Activated CD4-positive, CD25-positive, alpha-beta regulatory T cell treated with anti-CD3 and anti-CD28 coated beads, Interleukin-2, amount 50 U/mL, for 16 hours (primary cell): ENCODE results near the gene TMEM119.
"Not testable (repeated sequence)": the region's sequence is repeated elsewhere in the genome, so short reads cannot be mapped to it uniquely, and the experiment has no call there.

Source experiments
- DNase-seq: peaks from one replicate; pipeline ENCODE4 v3.0.0-alpha.2; 2020; ENCODE audit warnings: low read depth, low spot score

TMEM119 gene

GRCh38 chr12:108567406-108568337 lies 30.2 kb downstream of the TMEM119 start:
- no peak for DNase-seq

DNA sequence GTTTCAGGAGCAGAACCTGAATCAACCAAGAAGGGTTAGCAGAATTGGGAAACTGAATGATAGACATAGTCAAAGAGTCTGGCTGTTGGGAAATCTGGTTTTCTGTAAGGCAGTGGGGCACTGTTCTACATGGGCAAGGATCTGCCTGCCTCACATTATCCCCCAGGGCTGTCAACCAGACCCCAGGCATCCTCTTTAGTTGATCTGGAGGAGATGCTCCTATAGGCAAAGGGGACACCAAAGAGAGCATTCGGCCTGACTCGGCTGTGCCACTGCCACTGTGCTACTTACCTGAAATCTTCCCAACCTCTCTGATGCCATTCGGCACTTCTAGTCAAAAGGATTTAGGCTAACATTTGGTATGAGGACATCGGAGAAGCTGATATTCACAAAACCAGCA lies 31.4 kb downstream of the TMEM119 start:
- no peak for DNase-seq

- DNase-seq = no peak
These were observed 31.9 kb downstream of the TMEM119 start for GRCh38 chr12:108565976-108566375.

GRCh38 chr12:108565146-108565545 lies 32.7 kb downstream of the TMEM119 start:
- DNase-seq = no peak

- no peak for DNase-seq
These were observed 33.2 kb downstream of the TMEM119 start for GRCh38 chr12:108564724-108565123.

GRCh38 chr12:108563804-108564151 lies 34.1 kb downstream of the TMEM119 start:
- DNase-seq = no peak

GRCh38 chr12:108563136-108563803 lies 34.6 kb downstream of the TMEM119 start:
- DNase-seq = peak; percentile 80

DNA sequence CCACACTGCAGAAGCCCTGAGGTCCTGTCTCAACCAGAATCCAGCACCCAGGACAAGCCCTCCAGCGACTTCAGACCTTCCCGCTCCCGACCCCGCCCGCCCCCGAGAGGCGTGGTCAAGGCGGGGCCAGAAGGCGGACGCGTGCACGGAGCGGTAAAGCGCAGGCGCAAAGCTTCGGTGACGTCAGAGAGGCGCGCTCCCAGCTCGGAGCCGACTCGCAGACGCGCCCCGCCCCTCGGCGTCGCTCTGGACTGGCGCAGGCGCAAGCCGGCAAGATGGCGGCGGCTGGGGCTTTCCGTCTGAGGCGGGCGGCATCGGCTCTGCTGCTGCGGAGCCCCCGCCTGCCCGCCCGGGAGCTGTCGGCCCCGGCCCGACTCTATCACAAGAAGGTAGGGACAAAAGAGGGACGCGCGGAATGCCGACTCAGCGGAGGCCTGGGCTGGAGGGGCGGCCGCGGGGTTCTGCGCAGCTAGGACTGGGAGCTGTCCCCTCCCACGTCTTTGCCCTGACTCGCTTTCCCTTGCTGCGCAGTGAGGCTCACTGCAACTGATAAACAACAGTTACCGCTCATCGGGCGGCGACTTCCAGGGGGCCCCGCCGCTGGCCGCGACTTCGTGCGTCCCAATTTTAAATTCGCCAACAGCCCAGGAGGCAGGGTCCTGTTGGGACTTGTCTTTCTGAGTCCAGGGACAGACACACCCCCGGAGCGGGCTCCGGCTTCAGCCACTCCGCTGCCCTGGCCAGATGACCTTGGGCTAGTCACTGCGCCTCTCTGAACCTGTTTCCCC lies 35.3 kb downstream of the TMEM119 start, which contains the start of gene ISCU:
TSS of gene ISCU (plus strand) at position 249 of the 788 bp plus-strand sequence. CDS start at position 276, 27 bp downstream.
- DNase-seq = peak; percentile 98

- DNase-seq = no peak
These were observed 36.0 kb downstream of the TMEM119 start for GRCh38 chr12:108561852-108562347.

DNA sequence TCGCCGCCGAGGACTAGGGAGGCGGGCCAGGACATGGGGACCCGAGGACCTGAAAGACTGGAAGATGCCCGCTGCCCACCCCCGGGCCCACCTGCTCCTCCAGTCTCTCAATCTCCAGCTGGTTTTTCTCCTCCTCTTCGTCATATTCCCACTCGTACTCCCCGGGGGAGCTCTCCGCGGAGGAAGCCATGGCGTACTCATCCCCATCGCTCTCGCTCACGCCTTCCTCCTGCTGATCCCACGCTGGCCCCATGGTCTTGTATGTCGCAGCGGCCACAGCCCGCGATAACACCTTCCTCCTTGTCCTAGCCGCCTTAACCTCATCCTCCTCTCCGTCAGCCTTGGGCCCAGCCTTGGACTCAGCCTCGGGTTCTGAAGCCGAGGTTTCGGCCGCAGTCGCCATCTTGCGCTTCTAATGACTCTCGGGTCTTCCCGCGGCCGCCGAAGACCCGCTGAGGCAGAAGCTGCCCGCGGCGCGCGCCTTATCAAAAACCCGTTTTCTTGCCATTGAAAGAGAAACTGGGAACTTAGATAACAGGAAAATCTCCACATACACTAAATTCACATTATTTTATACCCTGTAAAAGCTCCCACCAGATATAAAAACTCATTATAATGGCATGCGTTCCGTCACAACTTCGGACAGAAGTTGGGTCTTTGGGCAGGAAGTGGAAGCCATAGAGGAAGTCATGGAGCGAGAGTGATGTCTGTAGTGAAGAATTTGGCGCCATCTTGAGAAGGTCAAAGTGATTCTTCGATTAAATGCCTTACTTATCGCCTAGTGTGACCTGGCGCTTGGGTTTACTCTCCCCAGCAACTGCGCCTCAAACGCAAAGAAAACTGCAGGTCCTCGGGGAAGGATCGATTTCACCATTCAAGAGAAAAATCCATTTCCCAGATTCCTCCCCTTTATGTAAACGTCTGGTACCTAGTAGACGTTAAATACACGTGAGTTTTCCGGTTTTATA lies 36.8 kb downstream of the TMEM119 start, which contains the start of gene SART3:
TSS of gene SART3 (minus strand) at position 422 of the 968 bp plus-strand sequence. CDS start at position 403, 19 bp downstream.
- DNase-seq = peak; percentile 66

DNA sequence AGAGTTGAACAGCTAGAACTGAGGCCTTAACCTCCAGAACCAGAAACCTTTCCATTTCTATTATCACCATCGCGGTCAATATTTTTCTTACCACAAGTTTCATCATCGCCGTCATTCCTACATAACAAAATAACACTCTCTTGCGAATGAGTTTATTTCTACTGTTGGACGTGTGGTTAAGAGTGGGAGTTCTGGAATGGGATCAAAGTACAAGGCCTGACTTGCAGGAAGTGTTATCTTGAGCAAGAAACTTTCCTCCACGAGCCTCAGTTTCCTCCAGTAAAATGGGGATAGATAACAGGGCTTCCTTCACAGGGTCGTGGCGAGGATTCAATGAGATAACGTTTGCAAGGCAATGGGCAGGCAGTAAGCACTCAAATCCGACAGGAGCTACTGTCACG lies 37.6 kb downstream of the TMEM119 start:
- DNase-seq = no peak

DNA sequence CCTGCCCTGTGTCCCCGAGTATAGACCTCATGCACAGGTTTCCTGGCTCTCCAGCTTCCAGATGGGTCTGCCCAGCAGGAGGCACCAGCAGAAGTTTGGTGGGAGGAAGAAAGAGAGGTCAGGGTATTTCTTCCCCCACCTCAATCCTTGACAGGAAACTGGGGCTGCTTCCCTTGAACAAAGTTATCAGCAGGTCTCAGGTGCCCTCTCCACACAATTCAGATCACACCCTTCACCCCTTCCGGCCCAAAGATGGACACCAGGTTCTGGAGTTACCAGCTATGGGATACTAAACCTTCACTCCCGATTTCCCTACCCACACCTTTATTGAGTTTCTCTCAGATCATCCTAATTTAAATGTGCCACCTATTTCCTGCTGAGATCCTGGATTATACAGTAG lies 38.1 kb downstream of the TMEM119 start:
- no peak for DNase-seq

GRCh38 chr12:108559007-108559655 lies 38.8 kb downstream of the TMEM119 start:
- no peak for DNase-seq

- not testable (repeated sequence) for DNase-seq
These were observed 42.5 kb downstream of the TMEM119 start for GRCh38 chr12:108555383-108555782.

DNA sequence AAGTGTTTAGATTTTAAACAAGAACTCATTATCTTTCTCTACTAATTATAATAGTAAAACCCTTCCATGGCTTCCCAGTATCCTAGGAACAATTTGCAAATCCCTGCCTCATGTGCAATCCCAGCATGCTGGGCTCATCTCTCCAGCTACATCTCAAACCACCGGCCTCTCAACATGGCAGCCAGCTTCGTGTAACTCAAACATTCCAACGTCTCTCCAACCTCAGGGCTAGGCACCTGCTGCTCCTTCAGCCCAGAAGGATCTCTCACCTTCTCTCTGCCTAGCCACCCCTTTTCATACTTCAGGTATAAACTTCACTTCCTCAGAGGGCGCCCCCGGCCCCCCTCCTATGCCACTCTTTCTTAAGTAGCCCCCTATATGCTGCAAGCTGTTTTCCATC lies 44.1 kb downstream of the TMEM119 start:
- DNase-seq = no peak

GRCh38 chr12:108551535-108551934 lies 46.3 kb downstream of the TMEM119 start:
- no peak for DNase-seq

- no peak for DNase-seq
These were observed 48.8 kb downstream of the TMEM119 start for GRCh38 chr12:108548954-108549521.

GRCh38 chr12:108547686-108548085 lies 50.2 kb downstream of the TMEM119 start:
- no peak for DNase-seq

DNA sequence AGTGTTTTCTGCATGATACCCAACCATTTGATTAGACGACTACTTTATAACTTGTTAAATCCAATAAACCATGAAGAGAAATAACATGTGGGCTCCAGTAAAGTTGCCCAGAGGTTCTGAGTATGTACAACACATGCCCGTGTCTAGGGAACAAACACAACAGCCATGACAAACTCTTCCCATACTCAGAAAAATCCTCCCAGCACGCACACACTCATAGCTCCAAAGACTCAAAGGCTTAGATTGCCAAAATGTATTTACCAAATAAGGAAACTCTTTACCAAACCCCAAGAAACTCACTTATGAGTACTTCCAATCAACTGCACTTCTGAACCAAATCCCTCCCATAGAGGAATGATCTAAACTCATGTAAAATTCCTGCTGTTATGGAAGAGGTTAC lies 54.2 kb downstream of the TMEM119 start:
- no peak for DNase-seq

GRCh38 chr12:108542320-108542719 lies 55.6 kb downstream of the TMEM119 start:
- no peak for DNase-seq
